ENCODE results near the gene CBX4.
A peak's percentile ranks its signal among the peaks of the same experiment; 100 is the strongest.

Gene CBX4

DNA sequence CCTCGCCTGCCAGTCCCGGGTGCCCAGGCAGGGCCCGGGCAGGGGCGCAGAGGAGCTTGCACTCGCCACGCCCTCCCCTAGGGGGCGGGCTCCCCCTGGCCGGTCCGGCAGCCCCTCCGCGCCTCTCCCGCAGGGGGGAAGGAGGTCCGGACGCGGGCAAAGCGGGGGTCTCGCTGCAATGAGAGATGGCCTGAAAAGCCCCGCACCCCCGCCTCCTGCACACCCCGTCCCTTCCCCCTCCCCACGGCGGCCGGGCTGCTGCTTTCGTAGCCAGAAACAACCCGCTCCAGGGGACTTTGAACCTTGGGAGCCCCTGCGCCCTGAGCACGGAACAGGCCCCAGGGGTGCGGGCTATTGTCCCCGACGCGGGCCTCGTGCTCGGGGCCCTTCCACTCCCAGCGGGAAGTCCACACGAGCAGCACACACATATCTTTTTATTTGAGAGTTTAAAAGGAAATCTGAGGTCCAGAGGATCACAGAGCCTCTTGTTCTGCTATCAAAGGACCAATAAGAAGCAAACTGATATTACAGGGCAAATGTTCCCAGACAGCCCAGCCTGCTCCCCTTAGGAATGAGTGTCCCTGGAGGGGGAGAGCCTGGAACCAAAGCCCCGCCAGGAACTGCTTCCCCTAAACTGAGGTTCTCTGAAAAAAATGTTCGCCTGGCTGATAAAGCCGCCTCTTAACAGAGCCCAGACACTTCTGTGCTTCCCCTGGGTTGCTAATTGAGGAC is 5.8 kb upstream of the CBX4 start:
- no peaks in the 10 kb centered on the region for H3K36me3 ChIP-seq (ENCODE audit: control insufficient read depth, insufficient read depth, low read length)
- no peak overlapping the region for H3K9ac ChIP-seq (ENCODE audit: low read depth, low read length)
- peaks cover 68% of the 10 kb centered on the region for H3K27me3 ChIP-seq (ENCODE audit: control insufficient read depth, insufficient read depth, low read length)
- H3K4me1 ChIP-seq (ENCODE audit: control insufficient read depth, insufficient read depth, low read length), result no peaks in the 10 kb centered on the region
- H3K9me3 ChIP-seq (ENCODE audit: control insufficient read depth, insufficient read depth, low read length), result no peaks in the 10 kb centered on the region
- H3K4me3 ChIP-seq (ENCODE audit: low read depth, low read length), result peak overlapping the region; percentile 9

- H3K36me3 ChIP-seq (ENCODE audit: control insufficient read depth, insufficient read depth, low read length), result no peaks in the 10 kb centered on the region
- no peaks in the 10 kb centered on the region for H3K4me1 ChIP-seq (ENCODE audit: control insufficient read depth, insufficient read depth, low read length)
- peak overlapping the region; percentile 39 for H3K4me3 ChIP-seq (ENCODE audit: low read depth, low read length)
- no peak overlapping the region for H3K9ac ChIP-seq (ENCODE audit: low read depth, low read length)
- H3K27me3 ChIP-seq (ENCODE audit: control insufficient read depth, insufficient read depth, low read length), result peaks cover 71% of the 10 kb centered on the region
- no peaks in the 10 kb centered on the region for H3K9me3 ChIP-seq (ENCODE audit: control insufficient read depth, insufficient read depth, low read length)
Measured at GRCh38 chr17:79843816-79844800, 4.9 kb upstream of the CBX4 start.

GRCh38 chr17:79843474-79843815 is 4.2 kb upstream of the CBX4 start:
- no peaks in the 10 kb centered on the region for H3K36me3 ChIP-seq (ENCODE audit: control insufficient read depth, insufficient read depth, low read length)
- H3K4me3 ChIP-seq (ENCODE audit: low read depth, low read length), result peak overlapping the region; percentile 39
- H3K27me3 ChIP-seq (ENCODE audit: control insufficient read depth, insufficient read depth, low read length), result peaks cover 66% of the 10 kb centered on the region
- H3K4me1 ChIP-seq (ENCODE audit: control insufficient read depth, insufficient read depth, low read length), result no peaks in the 10 kb centered on the region
- no peak overlapping the region for H3K9ac ChIP-seq (ENCODE audit: low read depth, low read length)
- H3K9me3 ChIP-seq (ENCODE audit: control insufficient read depth, insufficient read depth, low read length), result no peaks in the 10 kb centered on the region

GRCh38 chr17:79842656-79843473 is 3.6 kb upstream of the CBX4 start:
- no peaks in the 10 kb centered on the region for H3K9me3 ChIP-seq (ENCODE audit: control insufficient read depth, insufficient read depth, low read length)
- no peaks in the 10 kb centered on the region for H3K4me1 ChIP-seq (ENCODE audit: control insufficient read depth, insufficient read depth, low read length)
- no peaks in the 10 kb centered on the region for H3K36me3 ChIP-seq (ENCODE audit: control insufficient read depth, insufficient read depth, low read length)
- no peak overlapping the region for H3K9ac ChIP-seq (ENCODE audit: low read depth, low read length)
- H3K4me3 ChIP-seq (ENCODE audit: low read depth, low read length), result no peak overlapping the region
- peaks cover 64% of the 10 kb centered on the region for H3K27me3 ChIP-seq (ENCODE audit: control insufficient read depth, insufficient read depth, low read length)

- Histone ChIP-seq H3K4me3 (ENCODE audit: low read depth, low read length) (peak overlapping the region; percentile 18), H3K4me1 (ENCODE audit: control insufficient read depth, insufficient read depth, low read length) (no peaks in the 10 kb centered on the region), H3K27me3 (ENCODE audit: control insufficient read depth, insufficient read depth, low read length) (peaks cover 66% of the 10 kb centered on the region), H3K36me3 (ENCODE audit: control insufficient read depth, insufficient read depth, low read length) (no peaks in the 10 kb centered on the region), H3K9me3 (ENCODE audit: control insufficient read depth, insufficient read depth, low read length) (no peaks in the 10 kb centered on the region), H3K9ac (ENCODE audit: low read depth, low read length) (no peak overlapping the region)
Measured at GRCh38 chr17:79842136-79842655, 3.0 kb upstream of the CBX4 start.

DNA sequence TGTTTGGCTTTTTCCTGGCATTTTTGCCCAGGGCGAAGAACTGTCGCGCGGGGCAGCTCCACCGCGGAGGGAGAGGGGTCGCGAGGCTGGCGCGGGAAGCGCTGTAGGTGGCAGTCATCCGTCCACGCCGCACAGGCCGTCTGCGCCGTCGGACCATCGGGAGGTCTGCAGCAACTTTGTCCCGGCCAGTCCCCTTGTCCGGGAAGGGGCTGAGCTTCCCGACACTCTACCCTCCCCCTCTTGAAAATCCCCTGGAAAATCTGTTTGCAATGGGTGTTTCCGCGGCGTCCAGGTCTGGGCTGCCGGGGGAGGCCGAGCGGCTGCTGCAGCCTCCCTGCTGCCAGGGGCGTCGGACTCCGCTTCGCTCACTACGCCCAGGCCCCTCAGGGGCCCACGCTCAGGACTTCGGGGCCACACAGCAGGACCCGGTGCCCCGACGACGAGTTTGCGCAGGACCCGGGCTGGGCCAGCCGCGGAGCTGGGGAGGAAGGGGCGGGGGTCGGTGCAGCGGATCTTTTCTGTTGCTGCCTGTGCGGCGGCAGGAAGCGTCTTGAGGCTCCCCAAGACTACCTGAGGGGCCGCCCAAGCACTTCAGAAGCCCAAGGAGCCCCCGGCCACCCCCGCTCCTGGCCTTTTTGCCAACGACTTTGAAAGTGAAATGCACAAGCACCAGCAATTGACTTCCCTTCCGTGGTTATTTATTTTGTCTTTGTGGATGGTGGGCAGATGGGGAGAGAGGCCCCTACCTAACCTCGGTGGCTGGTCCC is 2.3 kb upstream of the CBX4 start:
- Histone ChIP-seq H3K27me3 (ENCODE audit: control insufficient read depth, insufficient read depth, low read length) (peaks cover 71% of the 10 kb centered on the region), H3K9me3 (ENCODE audit: control insufficient read depth, insufficient read depth, low read length) (no peaks in the 10 kb centered on the region), H3K9ac (ENCODE audit: low read depth, low read length) (no peak overlapping the region), H3K4me3 (ENCODE audit: low read depth, low read length) (peak overlapping the region; percentile 18), H3K4me1 (ENCODE audit: control insufficient read depth, insufficient read depth, low read length) (peaks cover 3% of the 10 kb centered on the region), H3K36me3 (ENCODE audit: control insufficient read depth, insufficient read depth, low read length) (no peaks in the 10 kb centered on the region)

GRCh38 chr17:79840989-79841286 is 1.7 kb upstream of the CBX4 start:
- Histone ChIP-seq H3K27me3 (ENCODE audit: control insufficient read depth, insufficient read depth, low read length) (peaks cover 70% of the 10 kb centered on the region), H3K36me3 (ENCODE audit: control insufficient read depth, insufficient read depth, low read length) (no peaks in the 10 kb centered on the region), H3K9ac (ENCODE audit: low read depth, low read length) (no peak overlapping the region), H3K9me3 (ENCODE audit: control insufficient read depth, insufficient read depth, low read length) (no peaks in the 10 kb centered on the region), H3K4me1 (ENCODE audit: control insufficient read depth, insufficient read depth, low read length) (peaks cover 3% of the 10 kb centered on the region), H3K4me3 (ENCODE audit: low read depth, low read length) (peak overlapping the region; percentile 26)

DNA sequence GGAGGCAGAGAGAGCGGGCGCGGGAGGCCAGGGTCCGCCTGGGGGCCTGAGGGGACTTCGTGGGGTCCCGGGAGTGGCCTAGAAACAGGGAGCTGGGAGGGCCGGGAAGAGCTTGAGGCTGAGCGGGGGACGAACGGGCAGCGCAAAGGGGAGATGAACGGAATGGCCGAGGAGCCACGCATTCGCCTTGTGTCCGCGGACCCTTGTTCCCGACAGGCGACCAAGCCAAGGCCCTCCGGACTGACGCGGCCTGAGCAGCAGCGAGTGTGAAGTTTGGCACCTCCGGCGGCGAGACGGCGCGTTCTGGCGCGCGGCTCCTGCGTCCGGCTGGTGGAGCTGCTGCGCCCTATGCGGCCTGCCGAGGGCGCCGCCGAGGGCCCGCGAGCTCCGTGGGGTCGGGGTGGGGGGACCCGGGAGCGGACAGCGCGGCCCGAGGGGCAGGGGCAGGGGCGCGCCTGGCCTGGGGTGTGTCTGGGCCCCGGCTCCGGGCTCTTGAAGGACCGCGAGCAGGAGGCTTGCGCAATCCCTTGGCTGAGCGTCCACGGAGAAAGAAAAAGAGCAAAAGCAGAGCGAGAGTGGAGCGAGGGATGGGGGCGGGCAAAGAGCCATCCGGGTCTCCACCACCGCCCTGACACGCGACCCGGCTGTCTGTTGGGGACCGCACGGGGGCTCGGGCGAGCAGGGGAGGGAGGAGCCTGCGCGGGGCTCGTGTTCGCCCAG is 1.2 kb upstream of the CBX4 start:
- Histone ChIP-seq H3K36me3 (ENCODE audit: control insufficient read depth, insufficient read depth, low read length) (no peaks in the 10 kb centered on the region), H3K9me3 (ENCODE audit: control insufficient read depth, insufficient read depth, low read length) (no peaks in the 10 kb centered on the region), H3K9ac (ENCODE audit: low read depth, low read length) (no peak overlapping the region), H3K27me3 (ENCODE audit: control insufficient read depth, insufficient read depth, low read length) (peaks cover 66% of the 10 kb centered on the region), H3K4me3 (ENCODE audit: low read depth, low read length) (peak overlapping the region; percentile 35), H3K4me1 (ENCODE audit: control insufficient read depth, insufficient read depth, low read length) (peaks cover 3% of the 10 kb centered on the region)

GRCh38 chr17:79838522-79839274 is 542 bp downstream of the CBX4 start:
- Histone ChIP-seq H3K9ac (ENCODE audit: low read depth, low read length) (no peak overlapping the region), H3K4me3 (ENCODE audit: low read depth, low read length) (peak overlapping the region; percentile 47), H3K27me3 (ENCODE audit: control insufficient read depth, insufficient read depth, low read length) (peaks cover 72% of the 10 kb centered on the region), H3K36me3 (ENCODE audit: control insufficient read depth, insufficient read depth, low read length) (no peaks in the 10 kb centered on the region), H3K9me3 (ENCODE audit: control insufficient read depth, insufficient read depth, low read length) (no peaks in the 10 kb centered on the region), H3K4me1 (ENCODE audit: control insufficient read depth, insufficient read depth, low read length) (peaks cover 3% of the 10 kb centered on the region)

- Histone ChIP-seq H3K9ac (ENCODE audit: low read depth, low read length) (no peak overlapping the region), H3K27me3 (ENCODE audit: control insufficient read depth, insufficient read depth, low read length) (peaks cover 72% of the 10 kb centered on the region), H3K4me3 (ENCODE audit: low read depth, low read length) (peak overlapping the region; percentile 47), H3K36me3 (ENCODE audit: control insufficient read depth, insufficient read depth, low read length) (no peaks in the 10 kb centered on the region), H3K9me3 (ENCODE audit: control insufficient read depth, insufficient read depth, low read length) (no peaks in the 10 kb centered on the region), H3K4me1 (ENCODE audit: control insufficient read depth, insufficient read depth, low read length) (peaks cover 5% of the 10 kb centered on the region)
Measured at GRCh38 chr17:79837888-79838521, 1.2 kb downstream of the CBX4 start.

All from iPS-15b (cell line).